Cerebellar cortex (tissue), 1 donor: ENCODE results near the gene FGF2.
A peak's percentile ranks its signal among the peaks of the same experiment; 100 is the strongest.
"Not testable (repeated sequence)": the region's sequence is repeated elsewhere in the genome, so short reads cannot be mapped to it uniquely, and the experiment has no call there.

Source experiments
- DNase-seq: peaks from one replicate; pipeline ENCODE4 v3.0.0-alpha.2; 2015; ENCODE audit warnings: low spot score

The FGF2 gene

GRCh38 chr4:122930862-122931261 lies 104.2 kb downstream of the FGF2 start:
- DNase-seq: peak; percentile 13

- DNase-seq: no peak
Measured at GRCh38 chr4:122932763-122933162, 106.1 kb downstream of the FGF2 start.

- DNase-seq: not testable (repeated sequence)
Measured at GRCh38 chr4:122945136-122945535, 118.5 kb downstream of the FGF2 start.

- DNase-seq: no peak
Measured at GRCh38 chr4:122946142-122946541, 119.5 kb downstream of the FGF2 start.
